ENCODE measurements around the gene AFAP1L1.

The AFAP1L1 gene

DNA sequence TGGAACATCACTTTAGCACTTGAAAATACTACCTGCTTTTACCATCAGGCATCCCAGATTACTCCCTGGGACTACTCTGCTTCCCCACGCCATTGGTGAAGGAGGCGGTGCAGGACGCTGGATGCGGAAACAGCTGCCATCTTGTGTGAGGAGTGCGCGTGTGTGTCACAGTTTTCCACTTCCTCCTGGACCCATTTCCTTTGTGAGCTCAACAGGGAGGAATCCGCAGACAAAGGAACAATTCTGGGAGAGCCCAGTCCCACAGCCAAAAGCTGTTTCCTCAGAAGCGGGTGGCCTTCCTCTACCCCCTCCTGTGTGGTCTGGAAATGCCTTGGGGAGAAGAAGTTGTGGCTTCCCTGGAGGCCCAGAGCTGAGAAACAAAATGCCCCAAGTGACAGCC, 16.8 kb downstream of the AFAP1L1 start:
- no peak for DNase-seq

DNA sequence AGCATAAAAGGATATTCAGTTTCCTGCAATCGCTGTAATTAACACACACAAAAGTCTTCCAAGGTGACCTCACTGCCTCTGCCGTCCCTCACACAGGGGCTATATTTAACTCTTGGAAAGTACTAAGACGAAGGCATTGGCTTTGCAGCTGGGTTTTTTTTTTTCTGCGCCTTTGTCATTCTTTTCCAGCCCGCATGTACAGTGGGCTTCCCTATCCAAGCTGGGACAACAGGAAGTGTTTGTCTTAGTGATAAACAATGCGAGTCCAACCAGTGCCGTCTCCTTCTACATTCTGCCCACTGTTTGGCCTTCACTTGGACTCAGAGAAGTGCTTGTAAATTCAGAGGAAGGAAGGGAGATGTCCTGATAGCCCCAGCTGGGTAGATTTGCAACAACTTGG, 17.6 kb downstream of the AFAP1L1 start:
- DNase-seq, result no peak

DNA sequence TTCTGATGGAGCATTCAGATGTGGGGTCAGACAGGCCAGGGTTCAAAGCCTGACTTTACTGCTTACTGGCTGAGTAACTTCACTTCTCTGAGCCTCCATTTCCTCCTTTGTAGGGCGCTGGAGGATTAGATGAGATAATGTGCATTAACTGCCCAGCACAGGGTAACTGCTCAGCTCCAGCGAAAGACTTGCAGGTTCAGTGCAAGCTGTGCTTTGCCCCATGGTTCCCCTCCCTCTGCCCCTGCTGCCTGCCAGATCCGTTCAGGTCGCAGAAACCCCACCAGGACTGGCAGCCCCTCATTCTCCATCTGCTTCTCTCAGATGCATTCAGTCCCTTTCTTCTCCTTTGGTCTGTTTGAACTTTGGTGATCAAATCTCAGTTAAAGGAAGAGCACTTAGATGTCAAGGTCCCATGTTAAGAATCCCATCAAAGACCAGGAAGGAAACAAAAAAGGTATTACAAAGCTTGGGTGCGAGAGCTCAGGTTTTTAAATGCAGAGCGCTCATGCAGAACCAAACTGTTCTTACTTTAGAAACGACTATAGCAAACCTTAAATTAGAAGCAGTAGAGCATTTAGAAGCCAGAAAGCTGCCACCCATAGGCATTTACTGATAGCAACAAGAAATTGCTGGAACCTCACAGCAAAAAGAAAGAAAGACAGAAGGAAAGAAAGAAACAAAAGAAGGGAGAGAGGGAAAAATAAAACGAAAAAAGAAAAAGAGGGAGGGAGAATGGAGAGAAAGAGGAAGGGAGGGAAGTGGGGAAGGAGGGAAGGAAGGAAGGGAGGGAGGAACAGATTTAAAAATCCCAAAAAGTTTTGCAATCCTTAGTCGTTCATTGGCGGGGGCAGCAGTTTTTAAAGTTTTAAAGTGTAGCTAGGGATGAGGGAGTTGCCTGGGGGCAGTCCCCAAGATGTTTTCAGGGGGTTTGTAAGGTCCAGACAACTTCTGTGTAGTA, 23.5 kb downstream of the AFAP1L1 start:
- no peak for DNase-seq

DNA sequence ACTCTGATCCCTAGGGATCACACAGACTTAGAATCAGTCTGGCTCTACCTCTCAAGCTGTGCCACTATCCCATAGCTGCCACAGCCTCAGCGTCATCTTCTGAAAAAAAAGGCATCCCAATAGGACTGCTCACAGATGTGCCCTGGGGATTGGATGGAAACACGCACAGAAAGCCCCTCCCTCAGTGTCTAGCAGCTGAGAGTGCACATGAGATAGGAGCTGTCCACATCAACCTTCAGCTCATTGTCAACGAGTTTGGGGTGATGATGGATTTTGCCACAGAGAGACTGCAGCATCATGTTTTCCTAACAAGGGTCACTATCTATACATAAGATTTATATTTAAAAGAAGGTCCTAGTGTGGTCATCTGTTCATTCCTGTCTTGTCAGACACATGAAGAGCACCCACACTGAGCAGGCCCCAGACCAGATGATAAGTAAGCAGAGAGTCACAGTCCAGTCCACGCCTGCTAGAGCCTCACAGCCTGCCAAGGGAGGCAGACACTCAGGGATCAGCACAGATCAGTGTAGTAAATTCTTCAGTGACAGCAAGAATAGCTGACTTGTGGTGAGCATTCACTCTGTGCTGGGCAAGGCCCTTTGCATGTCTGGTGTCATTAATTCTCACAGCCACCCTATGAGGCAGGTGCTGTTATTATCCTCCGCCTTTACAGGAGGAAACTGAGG, 25.8 kb downstream of the AFAP1L1 start:
- no peak for DNase-seq

DNA sequence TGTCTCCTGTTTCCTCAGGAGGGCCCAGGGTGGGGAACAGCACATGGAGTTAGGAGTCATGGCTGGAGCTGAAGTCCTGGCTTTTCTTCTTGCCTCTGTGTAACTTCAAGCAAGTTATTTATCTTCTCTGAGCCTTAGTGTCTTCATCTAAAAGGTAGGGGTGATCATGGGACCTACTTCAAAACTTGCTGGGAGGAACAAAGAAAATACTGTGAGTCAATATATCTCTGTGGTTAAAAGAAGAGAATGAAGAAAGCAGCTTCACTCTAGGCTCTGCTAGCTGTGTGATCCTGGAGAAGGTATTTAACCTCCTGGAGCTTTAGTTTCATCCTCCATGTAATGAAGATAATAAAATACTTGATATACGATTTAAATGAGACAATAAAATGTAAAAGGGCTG, 26.5 kb downstream of the AFAP1L1 start:
- no peak for DNase-seq

DNA sequence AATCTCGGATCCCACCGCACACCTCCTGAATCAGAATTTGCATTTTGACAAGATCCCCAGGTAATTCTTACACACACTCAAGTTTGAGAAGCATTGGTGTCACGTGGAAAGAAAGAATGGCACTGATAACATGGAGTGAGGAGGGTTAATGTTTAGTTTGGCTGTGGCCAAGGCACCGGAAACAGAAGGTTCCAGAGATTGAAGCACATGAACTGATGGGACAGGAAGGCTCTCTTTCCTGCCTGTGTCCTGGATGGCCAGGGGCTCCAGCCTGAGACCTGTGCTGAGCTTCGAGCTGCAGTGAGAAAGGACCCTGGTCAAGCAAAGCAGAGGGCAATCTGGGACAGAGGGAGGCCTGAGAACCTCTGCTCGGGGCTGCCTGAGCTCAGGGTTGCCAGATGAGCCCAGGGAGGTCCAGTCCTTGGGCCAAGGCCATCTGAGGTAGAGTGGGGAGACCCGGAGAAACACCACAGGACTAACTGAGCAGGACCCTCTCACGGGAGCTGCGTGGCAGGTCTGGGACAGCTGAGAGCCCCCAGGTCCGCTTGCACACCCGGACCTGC, 27.3 kb downstream of the AFAP1L1 start:
- no peak for DNase-seq

DNA sequence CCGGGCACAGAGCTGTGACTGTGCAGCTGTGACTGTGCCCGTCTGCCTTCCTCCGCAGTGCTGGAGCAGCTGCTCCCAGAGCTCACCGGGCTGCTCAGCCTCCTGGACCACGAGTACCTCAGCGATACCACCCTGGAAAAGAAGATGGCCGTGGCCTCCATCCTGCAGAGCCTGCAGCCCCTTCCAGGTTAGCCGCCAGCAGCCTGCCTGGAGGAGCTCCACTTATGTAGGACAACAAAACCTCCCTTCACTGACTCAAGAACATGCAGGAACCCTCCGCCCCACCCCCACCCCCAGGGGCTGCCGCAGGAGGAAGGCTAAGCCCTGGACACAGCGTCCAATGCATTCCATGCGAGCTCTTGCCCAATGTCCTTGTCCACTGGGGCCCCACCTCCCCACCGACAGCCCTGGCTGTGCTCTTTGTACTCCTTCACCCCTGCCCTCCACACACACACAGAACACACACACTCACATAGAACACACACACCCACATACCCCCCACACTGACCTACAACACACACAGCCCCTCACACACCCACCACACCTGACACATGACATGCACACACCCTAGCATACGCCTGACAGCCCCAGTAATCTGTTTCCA, 27.9 kb downstream of the AFAP1L1 start:
- no peak for DNase-seq

DNA sequence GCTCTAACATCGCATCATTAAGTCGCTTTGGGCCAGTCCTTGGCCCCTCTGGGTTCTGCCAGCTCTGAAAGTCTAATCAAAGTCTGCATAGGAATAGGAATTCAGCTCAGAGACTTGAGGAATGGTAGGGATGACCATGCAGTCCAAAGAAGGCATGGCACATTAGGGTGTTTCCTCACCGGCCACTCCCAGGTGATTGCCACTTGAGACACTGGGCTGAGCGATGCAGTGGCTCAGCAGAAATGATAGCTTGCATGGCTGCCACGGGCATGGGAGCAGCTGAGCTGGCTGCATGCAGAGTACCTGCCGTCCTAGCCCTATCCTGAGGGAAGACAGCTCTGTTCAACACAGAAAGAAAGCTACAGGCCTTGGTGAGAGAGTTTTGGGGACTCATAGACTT, 28.8 kb downstream of the AFAP1L1 start:
- no peak for DNase-seq

DNA sequence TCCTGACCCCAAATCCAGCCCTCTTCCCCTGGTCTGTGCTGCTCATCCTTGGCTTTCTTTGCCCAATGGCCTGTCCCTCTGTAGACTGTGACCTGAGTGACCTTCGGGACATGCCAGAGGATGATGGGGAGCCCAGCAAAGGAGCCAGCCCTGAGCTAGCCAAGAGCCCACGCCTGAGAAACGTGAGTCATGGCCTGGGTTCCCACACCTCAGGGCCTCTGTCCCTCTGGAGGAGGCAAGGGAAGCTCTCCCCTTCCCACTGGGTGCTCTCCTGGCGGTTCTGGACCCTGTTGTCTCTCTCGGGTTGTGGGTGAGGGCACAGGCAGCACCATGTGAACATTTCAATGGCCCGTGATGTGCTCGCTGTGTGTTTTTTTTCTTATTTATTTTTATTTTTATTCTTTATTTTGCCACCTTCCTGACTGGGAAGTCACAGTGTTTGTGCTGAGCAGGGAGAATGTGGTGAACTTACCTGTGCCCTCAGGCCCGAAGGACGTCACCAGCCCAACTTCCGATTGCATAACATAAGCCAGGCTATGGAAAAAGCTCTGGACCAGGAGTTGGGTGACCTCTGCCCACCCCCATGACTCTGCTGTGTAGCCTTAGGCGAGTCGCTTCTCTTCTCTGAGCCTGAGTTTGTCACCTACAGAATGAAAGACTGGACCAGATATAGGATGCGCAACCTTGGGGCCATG, 29.5 kb downstream of the AFAP1L1 start:
- DNase-seq, result no peak

DNA sequence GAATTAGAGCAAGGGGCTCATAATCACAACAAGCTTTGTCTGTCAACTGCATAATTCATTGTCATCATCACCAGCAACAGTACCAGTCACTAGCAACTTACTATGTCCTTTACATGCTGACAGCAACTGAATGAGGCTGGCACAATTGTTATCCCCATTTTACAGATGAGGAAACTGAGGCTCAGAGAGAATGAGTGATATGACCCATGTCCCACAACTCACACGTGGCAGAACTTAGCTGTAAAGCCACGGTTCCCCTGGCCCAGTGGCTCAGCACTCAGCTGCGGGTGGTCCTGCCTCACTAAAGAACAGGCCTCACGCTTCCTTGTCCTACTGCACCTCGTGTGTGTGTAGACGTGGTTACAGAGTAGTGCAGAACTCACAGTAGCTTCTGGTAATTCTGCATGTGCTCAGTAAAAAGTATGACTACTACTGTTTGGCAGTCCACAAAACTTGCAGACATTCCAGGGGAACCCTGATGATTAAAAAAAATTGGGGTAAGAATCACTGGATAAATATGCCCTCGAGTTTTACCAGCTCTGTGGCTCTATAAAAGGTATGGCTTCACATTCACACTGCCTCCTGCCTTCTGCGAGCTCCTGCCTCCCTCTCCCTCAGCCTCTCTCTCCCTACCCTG, 30.2 kb downstream of the AFAP1L1 start:
- no peak for DNase-seq

DNA sequence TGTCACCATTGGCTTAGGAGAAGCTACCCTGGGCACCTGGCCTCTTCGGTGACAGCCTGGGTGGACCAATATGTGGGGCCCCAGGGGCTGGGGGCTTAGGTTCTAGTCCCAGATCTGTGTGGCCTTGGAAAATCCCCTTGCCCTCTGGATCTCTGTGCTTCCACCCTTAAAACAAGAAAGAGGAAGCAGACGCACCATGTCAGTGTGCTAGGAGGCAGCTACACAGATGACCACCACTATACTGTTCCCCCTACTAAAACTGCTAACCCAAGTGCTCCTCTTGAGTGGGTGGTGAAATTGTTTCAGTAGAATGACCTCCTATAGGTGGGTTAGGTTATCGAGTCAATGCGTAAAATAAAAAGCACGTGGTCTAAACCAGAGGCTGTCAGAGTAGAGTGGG, 31.0 kb downstream of the AFAP1L1 start:
- no peak for DNase-seq

DNA sequence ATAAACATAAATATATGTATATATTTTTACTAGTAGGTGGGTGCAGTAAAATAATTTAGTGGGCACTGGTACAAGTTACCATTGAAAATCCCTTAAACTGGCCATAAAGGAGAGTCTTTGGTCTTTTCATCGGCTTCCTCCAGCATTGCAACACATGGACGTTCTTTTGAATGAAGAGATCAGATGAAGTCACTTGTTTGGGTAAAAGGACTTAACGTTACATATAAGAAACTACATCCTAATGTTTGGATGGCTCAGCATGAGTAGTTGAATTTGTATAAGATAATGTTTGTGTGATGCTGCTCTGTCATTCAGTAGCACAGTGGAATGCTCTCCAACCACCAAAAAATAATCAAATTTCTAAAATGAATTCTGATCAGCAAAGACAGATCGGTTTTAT, 31.6 kb downstream of the AFAP1L1 start:
- no peak for DNase-seq

DNA sequence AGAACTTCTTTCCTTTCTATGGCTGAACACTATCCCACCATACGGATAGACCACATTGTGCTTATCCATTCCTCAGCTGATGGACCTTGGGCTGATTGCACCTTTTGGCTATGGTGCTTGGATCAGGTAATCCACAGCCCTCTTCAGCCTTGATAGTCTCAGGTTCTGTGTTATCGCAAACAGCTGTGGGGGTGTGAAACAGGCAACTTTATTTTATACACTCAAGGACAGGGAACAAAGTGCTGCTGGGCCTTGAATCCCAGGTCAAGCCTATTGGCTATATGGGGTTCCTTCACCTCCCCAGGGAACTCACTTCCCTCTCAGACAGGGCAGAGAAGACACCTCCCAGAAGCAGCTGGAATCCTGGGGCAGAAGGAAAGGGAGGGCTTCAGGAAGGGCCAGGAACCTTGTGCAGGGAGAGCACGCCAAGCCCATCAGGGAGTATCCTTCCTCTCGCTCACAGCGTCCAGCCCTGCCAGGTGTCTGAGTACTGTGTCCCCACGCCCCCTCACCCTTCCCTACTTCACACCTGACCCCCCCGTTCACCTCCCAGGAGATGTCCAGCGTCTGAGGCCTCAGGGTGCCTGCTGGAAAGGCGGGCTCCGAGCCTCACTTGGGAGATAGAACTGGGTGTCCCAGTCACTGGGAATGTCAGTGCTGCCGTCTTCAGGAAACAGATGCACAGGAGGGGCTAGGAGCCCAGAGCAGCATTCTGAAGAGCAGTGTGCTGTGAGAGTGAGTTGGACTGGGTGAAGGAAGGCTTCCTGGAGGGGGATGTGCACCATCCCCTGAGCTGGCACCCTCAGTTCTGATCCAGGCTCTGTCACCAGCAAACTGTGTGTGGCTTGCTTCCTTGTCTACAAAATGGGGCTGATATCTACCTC, 32.8 kb downstream of the AFAP1L1 start:
- no peak for DNase-seq

DNA sequence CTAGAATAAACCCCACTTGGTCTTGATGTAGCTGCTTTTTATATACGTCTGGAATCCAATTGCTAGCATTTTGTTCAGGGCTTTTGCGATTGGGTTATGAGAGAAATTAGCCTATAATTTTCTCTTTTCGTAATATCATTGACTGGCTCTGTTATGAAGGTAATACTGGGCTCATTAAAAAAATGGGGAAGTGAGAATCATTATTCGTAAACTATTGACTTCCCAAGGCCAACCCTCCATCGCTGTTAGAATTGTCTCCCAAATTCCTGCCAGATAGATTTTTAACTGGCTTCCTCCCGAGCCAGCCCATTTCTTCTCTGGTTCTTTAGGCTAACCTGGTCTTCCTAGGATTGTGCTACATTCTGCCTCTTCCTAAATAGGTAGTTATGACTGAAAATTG, 37.7 kb downstream of the AFAP1L1 start:
- DNase-seq, result no peak

DNA sequence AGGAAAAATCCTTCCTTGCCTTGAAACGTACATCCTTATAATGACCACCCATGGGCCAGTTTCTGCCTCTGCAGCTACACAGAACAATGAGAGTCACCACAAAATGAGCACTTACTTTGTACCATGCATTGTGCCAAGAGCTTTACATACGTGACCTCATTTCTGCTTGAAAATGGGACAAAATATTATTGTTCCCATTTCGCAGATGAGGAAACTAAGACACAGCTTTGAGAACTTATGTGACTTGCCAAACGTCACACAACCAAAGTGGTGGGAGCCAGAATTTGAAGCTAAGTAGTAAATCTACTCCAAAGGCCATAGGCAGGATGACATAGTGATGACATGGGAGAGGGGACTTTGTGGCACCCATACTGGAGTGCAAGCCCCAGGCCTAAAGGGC, 38.8 kb downstream of the AFAP1L1 start:
- DNase-seq, result no peak

DNA sequence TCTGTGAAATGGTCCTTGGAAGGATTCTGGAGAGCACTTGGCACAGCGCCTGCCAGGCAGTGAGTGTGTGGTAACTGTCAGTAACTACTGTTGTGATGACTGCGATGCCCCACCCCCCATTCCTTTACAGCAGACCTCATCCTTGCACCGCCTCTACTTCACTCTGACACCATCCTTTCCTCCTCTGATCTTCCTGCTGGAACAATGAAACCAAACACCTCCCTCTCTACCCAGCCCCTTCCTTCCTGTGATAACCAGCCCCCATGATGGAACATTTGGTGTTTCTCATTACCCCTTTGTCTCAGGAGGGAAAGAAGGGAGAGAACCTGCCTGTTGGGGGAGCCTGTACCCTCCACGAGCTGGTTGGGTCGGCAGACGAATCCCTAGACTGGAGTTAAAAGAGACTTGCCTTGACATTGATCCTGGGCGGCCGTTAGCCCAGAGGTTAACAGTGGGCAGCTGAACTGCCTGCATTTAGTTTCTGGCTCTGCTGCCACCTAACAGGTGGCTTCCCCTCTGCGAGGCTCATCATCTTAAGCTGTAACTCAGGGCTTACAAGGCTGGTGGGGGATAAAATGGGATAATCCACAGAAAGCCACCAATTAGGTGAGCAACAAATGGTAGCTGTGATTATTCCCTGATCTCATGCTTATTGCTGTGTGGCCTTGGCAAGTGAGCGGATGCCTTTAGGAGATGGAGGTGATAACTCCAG, 39.4 kb downstream of the AFAP1L1 start:
- no peak for DNase-seq

DNA sequence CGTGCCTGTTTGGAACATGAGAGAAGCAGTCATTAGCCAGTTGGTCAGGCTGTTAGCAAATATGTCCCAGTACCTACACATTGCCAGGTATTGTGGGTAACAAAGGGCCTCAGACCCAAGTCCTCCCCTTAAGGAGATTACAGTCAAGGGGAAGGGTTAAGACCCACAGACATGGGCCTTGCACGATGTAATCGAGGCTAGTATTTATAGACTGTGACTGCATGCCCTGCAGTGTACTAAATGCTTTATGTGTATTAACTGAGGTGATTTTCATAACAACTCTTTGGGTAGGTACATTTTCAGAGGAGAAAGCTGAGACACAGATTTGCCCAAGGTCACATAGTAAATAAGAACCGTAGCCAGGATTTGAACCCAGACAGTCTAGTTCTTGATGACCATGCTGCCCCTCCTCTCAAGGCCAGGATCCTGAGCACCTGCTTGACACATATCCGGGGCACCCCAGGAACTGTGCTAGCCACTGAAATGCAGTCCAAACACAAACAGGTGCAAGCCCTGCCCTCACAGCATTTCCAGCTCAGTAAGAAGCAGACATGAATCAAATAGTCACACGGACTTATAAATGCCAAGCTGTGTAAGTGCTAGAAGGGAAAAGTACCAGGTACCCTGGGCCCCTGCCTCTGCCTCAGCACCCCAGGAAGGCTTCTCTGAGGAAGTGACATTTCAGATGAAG, 41.6 kb downstream of the AFAP1L1 start:
- DNase-seq, result no peak

DNA sequence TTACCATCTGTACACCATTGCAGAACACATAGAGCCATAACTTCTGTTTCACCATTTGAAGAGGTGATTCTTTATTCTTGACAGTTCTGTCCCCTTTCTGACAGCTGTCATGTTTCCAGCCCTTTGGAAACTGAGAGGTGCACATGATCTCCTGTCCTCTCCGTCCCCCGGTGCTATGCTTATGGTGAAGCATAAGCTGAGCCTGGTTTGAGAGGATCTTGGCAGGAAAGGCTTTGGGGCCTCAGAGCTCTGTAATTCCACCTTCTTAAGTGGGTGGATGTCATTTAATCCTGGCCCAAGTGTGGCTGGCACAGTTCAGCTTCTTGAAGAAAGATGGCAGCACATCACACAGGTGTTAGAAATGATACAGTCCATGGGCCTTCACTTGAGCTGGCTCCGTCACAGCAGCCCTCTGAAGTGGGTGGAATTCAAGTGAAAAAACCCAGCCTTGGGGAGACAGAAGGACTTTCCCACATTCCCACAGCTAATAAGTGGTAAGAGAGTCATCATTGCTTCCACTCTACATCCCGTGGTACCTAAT, 43.0 kb downstream of the AFAP1L1 start:
- no peak for DNase-seq

DNA sequence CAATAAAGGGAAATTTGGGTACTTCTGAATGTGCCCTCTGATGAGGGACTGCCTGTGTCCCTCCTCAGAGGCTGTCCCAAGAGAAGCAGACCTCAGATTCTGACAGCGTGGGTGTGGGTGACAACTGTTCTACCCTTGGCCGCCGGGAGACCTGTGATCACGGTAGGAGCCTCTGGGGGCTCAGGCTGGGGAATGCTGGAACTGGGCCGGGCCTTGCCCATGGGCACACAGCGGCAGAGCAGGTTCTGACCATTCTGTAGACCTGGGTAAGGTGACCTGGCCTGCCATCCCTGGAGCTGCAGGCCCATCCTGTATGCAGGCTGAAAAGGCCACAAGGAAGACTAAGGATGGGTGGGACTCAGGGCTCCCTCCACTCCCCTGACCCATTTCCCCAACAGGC, 44.1 kb downstream of the AFAP1L1 start:
- no peak for DNase-seq

Measured in activated naive CD4-positive, alpha-beta T cell treated with Interleukin-2 at 50 U/mL for 16 hours (primary cell).